Suppressor macrophage (primary cell): ENCODE data around the gene TRIP13.

ENCODE experiments used
- DNase-seq, 4 experiments: peaks; one replicate each; pipeline ENCODE4 v3.0.0-alpha.2; 2020 to 2022

Gene TRIP13

DNA sequence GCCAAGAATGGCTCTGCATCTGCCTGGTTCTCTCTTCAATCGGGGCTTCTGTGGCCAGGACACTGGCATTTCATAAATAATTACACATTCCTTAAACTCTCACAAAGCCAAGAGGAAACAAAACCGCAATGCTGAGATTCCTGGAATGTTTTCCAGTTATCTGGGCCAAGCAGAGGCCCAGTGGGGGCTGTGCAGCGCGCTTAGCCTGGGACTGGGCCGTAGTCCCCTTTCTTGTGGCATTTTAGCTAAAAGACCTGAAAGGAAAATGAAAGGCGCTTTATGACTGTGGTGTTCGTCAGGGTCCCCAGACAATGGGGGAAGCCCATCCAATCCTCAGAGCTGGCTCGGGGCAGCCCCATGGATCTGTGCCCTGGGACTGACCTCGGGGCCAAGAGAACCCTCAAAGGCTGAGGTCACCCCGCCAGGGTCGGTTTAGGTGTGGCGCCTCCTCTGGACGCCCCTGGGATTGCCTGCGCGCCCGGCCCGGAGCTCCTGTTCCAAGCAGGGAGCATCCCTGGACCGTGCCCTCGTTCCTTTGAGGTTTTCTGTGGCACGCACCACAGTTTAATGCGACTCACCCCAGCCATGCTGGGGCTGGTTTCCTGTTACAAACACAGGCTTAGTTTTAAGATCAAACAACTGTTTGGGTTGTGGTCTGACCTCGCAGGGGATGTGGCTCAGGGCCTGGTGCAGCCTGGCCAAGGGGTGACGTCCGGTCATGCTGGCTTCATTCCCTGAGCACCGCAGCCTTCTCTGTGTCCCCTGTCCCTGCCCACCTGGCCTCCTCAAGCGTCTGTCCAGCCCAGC lies 64.5 kb downstream of the TRIP13 start:
- no peak for DNase-seq

DNA sequence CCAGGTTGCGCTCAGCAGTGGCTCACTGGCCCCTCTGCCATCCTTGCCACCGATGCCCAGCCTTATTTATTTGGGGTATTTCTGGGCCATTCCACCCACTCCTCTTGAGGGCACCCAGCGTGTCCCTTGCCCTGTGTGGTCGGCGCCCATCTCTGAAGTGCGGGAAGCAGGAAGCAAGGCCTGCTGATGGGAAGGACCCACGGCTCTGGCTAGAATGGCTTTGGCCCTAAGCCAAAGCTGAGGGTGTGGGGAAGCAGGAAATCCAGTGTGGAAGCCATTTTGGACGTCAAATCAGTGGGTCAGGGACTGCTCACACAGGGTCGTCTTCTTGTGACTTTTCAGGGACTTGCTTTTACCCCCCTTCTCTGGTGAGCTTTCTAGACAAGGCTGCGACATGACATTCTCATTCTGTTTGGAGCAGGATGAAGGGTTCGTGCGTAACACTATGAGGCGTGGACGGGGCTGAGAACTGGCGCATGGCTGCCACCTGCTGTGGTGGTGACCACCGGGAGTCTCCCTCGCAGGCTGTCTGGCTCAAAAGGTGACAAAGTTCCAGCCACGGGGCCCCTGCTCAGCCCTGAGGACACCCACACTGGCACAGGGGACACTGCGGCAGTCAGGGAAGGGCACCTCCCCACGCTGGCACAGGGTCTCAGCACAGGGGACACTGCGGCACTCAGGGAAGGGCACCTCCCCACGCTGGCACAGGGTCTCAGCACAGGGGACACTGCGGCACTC lies 65.2 kb downstream of the TRIP13 start:
- DNase-seq, result no peak

DNA sequence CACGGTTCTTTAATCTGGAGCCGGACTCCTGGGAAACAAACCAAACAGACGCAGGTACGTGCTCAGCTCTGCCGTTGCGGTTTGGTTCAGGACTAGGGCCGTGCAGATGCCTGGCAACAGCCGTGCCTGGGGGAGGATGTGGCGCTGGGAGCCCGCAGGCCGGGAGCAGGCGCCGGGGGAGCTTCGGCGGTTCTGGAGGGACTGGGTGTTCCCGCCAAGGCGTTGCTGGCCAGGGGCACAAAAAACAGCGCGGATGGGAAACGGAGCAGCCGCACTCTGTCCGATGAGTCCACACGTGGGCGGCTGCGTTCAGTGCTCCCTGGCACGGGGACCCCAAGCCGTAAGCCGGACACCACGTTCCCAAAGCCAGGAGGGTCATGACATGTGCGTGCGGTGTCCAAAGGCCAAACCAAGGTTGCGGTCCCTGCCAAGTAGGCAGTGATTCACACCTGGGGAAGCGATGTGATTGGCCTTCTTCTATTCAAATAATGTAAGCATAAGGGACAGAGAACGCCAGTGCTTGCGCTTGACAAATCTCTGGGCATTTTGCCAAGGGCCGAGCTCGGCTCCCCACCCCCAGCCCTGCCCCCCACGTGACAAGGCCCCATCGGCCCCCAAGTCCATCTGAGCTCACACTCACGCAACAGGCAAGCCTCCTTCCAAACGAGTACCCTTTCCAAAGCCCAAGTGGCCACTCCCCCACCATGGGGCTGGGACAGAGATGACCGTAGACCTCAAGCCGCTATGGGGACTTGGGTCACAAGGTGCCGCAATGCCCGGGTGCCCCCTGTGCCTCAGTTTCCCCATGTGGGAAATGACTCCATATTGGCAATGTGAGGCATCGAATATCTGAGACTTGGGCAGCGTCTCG lies 66.3 kb downstream of the TRIP13 start:
- DNase-seq, result no peak

DNA sequence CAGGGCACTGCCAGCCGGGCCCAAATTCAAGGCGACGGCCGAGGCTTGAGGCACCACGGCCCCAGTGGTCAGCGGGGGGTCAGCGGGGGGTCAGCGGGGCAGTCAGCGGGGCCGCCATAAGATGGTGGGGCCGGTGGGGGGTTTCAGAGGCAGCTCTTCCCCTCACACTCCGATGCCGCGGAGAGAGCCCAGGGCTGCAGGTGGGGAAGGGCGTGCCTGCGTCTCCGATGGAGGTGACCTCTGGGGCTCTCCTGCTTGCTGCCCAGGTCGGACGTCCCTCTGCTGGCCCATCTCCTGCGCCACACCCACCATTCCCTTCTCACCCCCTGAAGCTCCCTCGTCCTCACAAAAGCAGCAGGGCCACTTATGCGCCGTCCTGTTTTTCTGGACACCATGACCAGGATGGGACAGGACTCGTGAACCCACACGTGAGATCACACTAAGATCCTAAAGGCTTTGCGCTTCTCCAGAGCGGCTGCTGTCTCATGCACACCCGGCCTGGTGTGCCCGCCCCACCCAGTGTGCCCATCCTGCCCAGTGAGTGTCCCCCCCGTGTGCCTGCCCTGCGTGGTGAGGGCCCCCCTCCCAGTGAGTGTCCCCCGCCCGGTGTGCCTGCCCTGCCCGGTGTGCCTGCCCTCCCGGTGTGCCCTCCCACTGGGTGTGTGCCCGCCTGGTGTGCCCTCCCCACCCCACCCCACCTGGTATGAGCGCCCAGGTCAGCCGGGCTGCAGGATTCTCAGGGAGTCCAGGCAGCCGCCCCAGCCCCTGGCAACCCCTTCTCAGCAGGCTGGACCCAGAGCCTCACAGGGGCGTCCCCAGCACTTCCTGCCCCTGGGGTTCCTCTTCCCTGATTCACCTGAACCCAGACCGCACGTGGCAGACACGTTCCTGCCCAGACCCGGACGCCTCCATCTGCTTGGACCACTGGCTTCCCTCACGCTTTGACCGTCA lies 67.2 kb downstream of the TRIP13 start:
- no peak for DNase-seq

DNA sequence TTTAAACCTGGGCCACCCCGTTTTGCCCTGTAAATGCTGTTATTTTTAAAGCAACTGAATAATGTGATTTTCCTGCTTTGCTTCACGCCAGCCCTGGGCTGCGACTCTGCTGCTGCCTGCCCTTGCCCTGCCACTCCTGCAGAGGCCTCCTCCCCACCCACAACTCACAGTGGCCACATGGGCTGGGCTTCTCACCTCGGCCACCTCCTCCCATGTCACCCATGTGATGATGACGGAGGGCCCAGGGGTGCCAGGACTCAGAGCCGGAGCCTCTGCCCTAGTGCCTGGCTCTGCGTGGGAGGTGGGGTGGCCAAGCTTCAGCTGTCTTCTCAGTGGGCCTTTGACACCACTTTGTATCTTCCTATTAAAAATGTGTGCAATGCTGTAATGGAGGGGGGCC lies 67.9 kb downstream of the TRIP13 start:
- DNase-seq, result no peak

DNA sequence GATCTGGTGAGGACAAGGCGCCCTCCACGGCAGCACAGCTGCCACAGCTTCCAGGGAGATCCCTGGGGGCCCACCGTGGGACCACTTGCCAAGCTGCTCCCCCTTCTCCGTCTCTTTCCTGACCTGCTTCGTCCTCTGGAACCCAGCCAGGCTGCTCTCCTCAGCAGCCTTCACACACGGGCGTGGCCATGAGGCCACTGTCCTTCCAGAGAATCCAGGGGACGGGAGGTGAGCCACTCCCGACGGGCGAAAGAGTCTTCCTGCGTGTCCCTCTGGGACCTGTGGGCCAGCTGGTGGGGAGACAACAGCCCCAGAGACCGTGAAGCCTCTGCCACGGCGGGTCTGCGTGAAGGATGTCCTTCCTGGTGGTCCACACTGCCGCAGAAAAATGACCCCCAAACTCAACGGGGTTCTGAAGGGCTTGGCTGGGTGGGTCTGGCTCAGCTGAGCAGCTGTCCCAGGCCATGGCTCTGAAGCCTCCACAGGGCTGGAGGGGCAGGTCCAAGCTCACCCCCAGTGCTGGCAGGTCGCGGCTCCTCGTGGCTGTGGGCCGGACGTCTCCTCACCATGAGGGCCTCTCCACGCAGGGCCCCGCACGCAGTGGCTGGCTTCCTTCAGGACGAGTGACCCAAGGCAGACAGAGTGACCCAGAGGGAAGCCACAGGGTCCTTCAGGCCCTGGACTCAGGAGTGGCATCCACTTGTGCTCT lies 68.5 kb downstream of the TRIP13 start:
- no peak for DNase-seq

DNA sequence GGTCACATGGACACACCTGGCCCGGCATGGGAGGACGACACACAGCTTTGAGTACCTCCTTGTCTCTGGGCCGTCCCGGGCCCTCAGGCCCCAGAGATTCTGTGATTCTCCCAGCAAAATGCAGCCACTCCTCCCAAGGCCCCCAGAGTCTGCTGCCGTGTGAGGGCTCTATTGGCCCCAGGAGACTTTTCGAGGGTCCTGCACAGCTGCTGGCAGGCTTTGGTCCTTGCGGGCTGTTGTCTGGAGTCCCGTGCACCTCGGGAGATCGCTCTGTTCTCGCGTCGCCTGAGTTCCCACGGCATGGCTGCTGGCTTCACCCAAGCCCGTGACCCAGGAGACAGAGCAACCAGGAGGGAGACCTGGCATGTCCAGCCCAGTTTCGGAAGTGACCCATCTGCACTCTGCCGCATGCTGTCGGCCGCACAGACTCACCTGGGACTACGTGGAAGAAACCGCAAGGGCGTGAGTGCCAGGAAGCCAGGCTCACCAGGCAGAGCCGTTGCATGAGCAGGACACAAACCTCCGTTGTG lies 69.1 kb downstream of the TRIP13 start:
- no peak for DNase-seq

DNA sequence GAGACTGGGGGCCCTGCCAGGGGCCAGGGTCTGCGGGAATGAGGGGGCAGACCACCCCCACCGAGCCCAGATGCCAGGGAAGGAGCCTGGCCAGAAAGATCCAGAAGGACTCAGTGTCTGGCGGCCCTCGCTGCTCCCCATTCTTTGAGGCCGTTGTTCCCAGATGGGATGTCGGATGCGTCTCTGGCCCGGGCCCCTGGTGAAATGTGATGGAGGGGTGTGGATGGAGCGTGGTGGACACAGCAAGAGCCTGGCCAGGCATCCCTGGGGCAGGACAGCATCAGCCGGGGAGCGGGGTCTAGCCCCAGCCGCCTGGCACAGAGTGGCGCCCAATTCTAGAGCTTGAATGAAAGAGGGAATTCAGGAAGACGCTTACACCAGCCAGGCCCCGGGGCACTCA lies 69.7 kb downstream of the TRIP13 start:
- DNase-seq, result no peak

DNA sequence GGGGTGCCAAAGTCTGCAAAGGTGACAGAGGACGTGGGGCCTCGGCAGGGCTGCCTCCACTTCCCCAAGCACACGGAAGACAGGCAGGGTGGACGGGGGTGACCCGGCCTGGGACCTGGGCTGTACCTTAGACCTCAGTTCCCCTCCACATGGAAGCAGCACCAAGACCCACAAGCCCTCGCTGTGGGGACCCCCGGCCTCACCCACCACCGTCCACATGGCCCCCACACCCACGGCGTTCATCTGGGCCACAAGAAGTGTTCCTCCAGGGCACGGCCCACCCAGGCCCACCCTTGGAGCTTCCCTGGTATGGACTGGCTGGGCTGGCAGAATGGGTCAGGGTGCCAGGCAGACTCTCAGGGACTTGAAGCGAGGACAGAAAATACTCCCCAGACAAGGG lies 70.1 kb downstream of the TRIP13 start:
- DNase-seq, result no peak

DNA sequence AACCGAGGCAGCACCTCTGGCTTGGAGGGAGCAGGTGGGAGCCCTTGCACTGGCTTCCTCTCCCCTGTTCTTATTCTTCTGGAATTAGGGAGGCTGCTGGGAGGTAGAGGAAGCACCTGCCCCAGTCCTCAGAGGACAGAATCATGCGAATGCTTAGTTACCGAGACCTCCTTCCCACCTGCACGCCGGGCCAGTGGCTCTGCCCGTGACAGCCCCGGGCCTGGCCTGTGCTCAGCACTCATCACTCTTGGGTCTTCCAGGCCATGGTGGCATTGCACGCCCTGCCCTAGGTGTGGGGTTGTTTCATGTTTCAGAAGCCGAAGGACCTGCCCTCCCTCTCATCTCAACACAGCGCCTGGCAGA lies 70.6 kb downstream of the TRIP13 start:
- DNase-seq, result no peak

DNA sequence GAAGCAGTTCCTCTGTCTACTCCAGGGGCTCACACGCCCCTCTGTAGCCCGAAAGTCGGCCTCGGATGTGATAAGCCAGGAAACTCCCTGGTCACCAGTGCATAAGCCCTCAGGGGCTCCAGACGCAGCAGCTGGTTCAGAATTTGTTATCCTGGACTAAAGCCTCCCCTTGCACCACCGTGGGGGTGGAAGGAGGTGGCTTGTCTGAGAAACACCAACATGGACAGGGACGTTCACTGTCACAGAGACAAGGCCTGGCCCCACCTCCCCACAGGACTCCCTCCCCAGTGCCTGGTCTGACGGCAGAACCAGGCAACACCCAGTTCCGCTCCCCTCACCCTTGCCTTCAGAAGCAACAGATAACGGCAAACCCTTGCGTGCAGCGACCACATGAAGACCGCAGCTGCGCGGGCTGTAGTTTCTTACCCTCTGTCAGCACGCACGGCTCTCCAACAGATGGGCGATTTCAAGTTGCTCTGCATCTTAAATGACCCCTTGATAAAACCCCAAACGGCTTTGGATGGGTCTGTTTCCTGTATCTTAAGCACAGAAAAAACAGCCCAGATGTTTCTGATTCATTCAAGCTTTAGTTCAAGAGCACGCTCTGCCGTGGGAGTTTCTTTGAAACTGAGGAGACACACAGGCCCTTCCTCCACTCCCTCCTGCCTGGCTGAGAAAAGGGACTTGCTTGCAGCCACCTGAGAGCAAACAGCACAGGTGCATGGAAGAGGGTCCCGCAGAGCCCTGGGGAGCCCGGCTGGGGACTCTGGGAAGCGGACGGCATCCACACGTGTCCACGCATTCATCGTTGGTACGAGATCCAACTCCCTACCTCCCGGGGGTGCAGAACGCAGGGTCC lies 71.2 kb downstream of the TRIP13 start:
- peak in 1 of 4 experiments; percentile 13 for DNase-seq

DNA sequence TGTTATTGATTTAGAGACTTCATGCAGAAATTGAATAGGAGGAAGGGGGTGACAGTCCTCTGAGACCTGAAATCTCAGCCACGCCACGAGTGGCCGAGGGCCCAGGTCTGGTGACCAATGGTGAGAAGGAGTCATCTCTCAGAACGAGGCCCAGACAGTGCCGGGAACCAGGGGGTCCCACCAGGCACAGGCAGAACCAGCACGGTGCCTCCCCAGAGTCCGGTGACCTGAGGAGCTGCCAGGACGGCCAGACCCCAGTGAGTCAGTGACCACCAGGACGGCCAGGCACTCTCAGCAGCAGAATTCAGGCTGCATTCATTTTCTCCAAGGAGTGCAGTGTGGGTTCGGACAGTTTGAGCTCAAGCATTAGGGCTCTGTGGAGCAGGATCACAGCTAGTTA lies 72.1 kb downstream of the TRIP13 start:
- no peak for DNase-seq

DNA sequence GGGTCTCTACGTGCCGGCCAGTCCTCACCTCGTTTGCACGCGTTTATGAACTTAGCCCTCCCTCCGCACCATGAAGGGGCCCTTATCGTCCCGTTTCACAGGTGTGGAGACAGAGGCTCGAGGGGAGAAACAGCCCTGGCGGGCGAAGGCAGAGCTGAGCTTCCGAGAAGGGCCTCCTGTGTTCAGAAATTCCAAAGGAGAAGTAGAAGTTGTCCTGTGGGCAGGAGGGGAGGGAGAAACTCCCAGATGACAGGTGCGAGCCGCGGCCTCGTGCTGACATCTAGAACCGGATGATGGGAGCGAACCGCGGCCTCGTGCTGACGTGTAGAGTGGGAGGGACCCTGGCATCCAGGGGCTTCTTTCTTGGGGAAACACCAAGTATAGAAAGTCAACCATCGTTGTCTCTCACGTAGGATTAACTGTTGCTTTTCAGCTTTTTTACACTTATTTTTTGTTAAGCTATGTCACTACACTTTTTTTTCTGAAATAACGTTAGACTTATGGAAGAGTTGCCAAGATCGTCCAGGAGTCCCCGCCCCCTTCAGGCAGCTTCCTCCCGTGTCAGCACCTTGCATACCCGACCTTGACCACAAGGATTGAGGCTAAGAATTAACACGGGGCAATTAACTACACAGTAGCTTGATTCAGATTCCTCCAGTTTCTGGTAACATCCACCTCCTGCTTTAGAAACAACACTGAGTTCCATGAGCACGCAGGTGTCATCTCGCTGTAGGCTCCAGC lies 73.1 kb downstream of the TRIP13 start:
- no peak for DNase-seq

DNA sequence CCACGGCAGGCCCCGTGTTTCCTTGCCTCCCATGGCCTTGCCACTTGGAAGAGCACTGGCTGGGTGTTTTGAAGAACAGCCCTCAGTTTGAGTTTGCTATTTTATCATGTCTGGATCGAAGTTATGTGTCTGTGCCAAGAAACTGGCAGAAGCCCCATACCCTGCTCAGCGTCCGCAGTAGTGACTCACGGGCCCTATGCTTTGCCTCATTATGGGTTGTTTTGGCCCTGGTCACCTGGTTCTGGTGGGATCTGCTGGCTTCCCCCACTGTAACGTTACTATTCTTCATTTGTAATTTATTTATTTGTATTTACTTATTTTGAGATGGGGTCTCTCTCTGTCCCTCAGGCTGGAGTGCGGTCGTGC lies 73.6 kb downstream of the TRIP13 start:
- no peak for DNase-seq

DNA sequence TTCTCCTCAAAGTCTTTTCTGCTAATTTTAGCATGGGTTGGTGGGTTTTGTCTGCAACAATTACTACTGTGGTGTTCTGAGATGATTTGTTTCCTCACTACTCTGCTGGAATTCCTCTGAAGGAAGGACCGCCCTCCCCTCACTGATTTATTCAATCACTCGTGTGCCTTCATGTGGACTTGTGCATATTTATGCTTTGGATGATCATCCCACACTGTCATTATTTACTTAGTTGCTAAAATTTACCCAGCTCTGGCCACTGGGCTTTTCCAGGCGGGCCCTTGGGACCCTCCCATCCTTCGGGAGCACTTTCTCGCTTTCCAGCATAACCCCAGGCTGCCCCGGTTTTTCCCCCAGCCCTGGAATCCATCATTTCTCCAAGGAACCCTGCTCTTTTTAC lies 74.3 kb downstream of the TRIP13 start:
- no peak for DNase-seq
